GM21529 (cell line): Measurements from ENCODE around the gene RNASEH1.
A peak's percentile ranks its signal among the peaks of the same experiment; 100 is the strongest.
"Not testable (repeated sequence)": the region's sequence is repeated elsewhere in the genome, so short reads cannot be mapped to it uniquely, and the experiment has no call there.

Source experiments
- ATAC-seq: cut with Tn5 transposase; IDR thresholded peaks from one replicate; pipeline ENCODE4 v1.9.1; 2021; ENCODE audit not compliant: unreplicated experiment

Gene RNASEH1

GRCh38 chr2:3522961-3523421 is 35.1 kb downstream of the RNASEH1 start:
- ATAC-seq, result no peak

GRCh38 chr2:3520591-3520990 is 37.5 kb downstream of the RNASEH1 start:
- no peak for ATAC-seq

GRCh38 chr2:3519255-3520205 is 38.6 kb downstream of the RNASEH1 start, which contains the start of gene ADI1:
Gene ADI1, minus strand, starts transcription at chr2:3519531. Its CDS starts 44 bp downstream, at chr2:3519487.
- ATAC-seq, result peak; percentile 64

- peak; percentile 80 for ATAC-seq
These were observed 39.5 kb downstream of the RNASEH1 start for GRCh38 chr2:3518496-3519254.

- ATAC-seq, result no peak
These were observed 40.1 kb downstream of the RNASEH1 start for GRCh38 chr2:3517948-3518495.

- ATAC-seq, result no peak
These were observed 41.3 kb downstream of the RNASEH1 start for GRCh38 chr2:3516831-3517230.

GRCh38 chr2:3515438-3515837 is 42.7 kb downstream of the RNASEH1 start:
- not testable (repeated sequence) for ATAC-seq

GRCh38 chr2:3513026-3513810 is 44.9 kb downstream of the RNASEH1 start:
- no peak for ATAC-seq

GRCh38 chr2:3512086-3512485 is 46.0 kb downstream of the RNASEH1 start:
- no peak for ATAC-seq

GRCh38 chr2:3505771-3506170 is 52.4 kb downstream of the RNASEH1 start:
- ATAC-seq, result no peak

GRCh38 chr2:3504741-3505140 is 53.4 kb downstream of the RNASEH1 start:
- no peak for ATAC-seq

- ATAC-seq, result no peak
These were observed 54.6 kb downstream of the RNASEH1 start for GRCh38 chr2:3503483-3503882.

- ATAC-seq, result no peak
These were observed 55.1 kb downstream of the RNASEH1 start for GRCh38 chr2:3503046-3503445.

- ATAC-seq, result no peak
These were observed 57.7 kb downstream of the RNASEH1 start for GRCh38 chr2:3500326-3500899.

GRCh38 chr2:3498783-3499394 is 59.2 kb downstream of the RNASEH1 start:
- ATAC-seq, result no peak

GRCh38 chr2:3496708-3497080 is 61.4 kb downstream of the RNASEH1 start:
- ATAC-seq, result not testable (repeated sequence)
